Large intestine (tissue), 3 donors: ENCODE measurements around the gene JMJD4. TPM values are rescaled to one million over a fixed set of nuclear protein-coding genes. Genes with fewer than 3 reads are reported as not detected.

Source experiments
- DNase-seq, 2 donors: peaks; one replicate each; pipeline versions ENCODE4 v3.0.0 to v3.0.0-alpha.2; 2013
- H3K27ac ChIP-seq: one replicate; pipeline ENCODE4 v1.5.1; 2013; ENCODE audit warnings: low read length
- H3K27me3 ChIP-seq: 2 replicates; pipeline ENCODE4 v1.6.1; 2013; ENCODE audit warnings: low read length; ENCODE audit not compliant: control insufficient read depth, insufficient read depth
- H3K36me3 ChIP-seq: 2 replicates; pipeline ENCODE4 v1.6.1; 2013; ENCODE audit warnings: low read length; ENCODE audit not compliant: control insufficient read depth, insufficient read depth
- H3K4me1 ChIP-seq: one replicate; pipeline ENCODE4 v1.6.1; 2013; ENCODE audit warnings: low read length; ENCODE audit not compliant: control insufficient read depth, insufficient read depth
- H3K4me3 ChIP-seq: one replicate; pipeline ENCODE4 v1.5.1; 2013; ENCODE audit warnings: low read length
- H3K9me3 ChIP-seq: one replicate; pipeline ENCODE4 v1.6.1; 2013; ENCODE audit warnings: mild to moderate bottlenecking, low read depth, low read length, moderate library complexity; ENCODE audit not compliant: control insufficient read depth
- WGBS: methylation state at CpG from one replicate; pipeline ENCODE4 v1.1.5; 2013; ENCODE audit warnings: low lambda C conversion rate; ENCODE audit not compliant: insufficient coverage; 5-methylcytosine and 5-hydroxymethylcytosine counted together
- polyA plus RNA-seq: library from polyadenylated mRNA; unstranded; fragments of 120-200 nt; gene quantifications from one replicate; pipeline ENCODE4 v1.2.1, GENCODE V29; 2013

Gene JMJD4
- polyA plus RNA-seq, 1 donor: 13.4 TPM

DNA sequence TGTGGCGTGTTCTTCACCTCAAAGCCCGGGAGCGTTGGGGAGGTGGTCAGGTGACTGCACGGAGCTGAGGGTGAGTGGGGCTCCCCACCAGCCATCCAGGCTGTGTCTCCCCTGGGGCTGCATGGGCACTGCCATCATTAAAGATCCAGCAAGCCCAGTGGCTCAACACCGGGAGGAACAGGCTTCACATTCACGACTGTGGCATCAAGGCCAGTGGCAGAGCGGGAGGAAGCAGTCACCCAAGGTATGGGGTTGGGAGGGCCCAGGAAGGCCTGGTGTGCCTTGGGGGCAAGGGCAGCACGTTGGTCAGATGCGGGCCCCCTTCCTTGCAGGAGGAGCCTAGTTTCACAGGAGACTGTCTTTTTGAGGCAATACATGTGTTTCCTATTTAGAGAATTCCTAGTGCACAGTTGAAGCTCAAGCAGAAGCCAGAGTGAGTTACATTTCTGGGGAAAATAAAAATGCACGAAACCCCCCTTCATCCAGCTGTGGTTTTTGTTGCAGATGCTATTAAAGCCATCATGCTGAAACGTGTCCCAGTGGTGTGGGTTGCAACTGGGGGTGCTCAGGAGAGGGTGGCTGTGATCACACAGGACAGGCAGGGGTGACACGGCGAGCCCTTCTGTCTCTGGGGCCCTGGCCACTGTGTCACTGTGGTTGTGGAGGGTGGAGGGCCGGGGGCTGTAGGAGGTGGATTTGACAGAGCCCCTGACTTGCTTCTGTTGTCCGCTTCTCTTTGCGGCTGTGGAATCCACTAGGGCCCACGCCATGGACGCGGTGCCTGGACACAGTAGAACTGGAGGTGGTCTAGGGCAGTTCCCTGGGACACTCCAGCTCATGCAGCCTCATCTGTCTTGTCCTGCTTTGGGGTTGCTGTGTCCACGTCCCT is 34.2 kb upstream of the JMJD4 start:
- H3K9me3 ChIP-seq: no peaks in the 10 kb centered on the region
- WGBS: no CpG with 5 or more reads among the region's 20 CpGs
- H3K36me3 ChIP-seq: peaks cover 44% of the 10 kb centered on the region

DNA sequence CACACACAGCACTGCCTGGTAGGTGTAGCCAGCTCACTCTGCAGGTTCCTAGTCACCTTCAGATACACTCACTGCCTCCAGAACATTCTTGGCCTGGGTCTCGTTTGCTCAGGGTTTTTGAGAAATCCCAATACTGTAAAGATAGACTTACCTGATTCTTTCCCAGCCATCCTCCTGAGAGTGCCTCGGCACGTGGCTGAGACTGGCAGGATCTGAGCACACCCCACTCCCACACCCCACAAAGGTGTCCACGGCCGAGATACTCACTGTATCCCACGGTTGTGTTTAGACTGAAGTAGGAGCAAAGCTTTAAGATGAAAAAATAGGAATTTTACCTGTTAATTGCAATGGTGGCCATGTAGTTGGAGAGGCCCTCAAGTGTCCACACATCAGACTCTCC is 33.5 kb upstream of the JMJD4 start:
- no CpG with 5 or more reads among the region's 6 CpGs for WGBS
- H3K9me3 ChIP-seq: no peaks in the 10 kb centered on the region
- no peaks in the 10 kb centered on the region for H3K27me3 ChIP-seq
- H3K27ac ChIP-seq: peak overlapping the region; percentile 55
- DNase-seq: no peak
- no peak overlapping the region for H3K4me3 ChIP-seq
- peaks cover 26% of the 10 kb centered on the region for H3K4me1 ChIP-seq
- peaks cover 49% of the 10 kb centered on the region for H3K36me3 ChIP-seq

More for the DNA sequence above, 34.2 kb upstream of the JMJD4 start:
- DNase-seq: no peak
- Histone ChIP-seq H3K4me3 (no peak overlapping the region), H3K4me1 (peaks cover 26% of the 10 kb centered on the region), H3K27me3 (no peaks in the 10 kb centered on the region), H3K27ac (no peak overlapping the region)

DNA sequence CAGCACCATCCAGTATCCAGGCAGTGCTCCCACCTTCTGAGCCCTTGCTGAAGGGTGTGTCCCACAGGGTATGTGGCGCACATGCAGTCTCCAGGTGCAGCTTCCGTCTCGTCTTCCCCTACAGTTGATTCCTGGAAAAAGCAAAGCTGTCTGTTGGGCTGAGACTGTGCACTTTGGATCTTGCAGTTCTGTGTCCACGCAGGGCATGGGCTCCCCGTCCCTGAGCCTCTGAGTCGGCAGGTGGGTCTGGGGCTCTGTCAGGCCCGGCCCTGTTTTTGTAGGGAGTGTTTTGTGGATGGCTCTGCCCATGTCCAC is 33.0 kb upstream of the JMJD4 start:
- peaks cover 52% of the 10 kb centered on the region for H3K36me3 ChIP-seq

DNA sequence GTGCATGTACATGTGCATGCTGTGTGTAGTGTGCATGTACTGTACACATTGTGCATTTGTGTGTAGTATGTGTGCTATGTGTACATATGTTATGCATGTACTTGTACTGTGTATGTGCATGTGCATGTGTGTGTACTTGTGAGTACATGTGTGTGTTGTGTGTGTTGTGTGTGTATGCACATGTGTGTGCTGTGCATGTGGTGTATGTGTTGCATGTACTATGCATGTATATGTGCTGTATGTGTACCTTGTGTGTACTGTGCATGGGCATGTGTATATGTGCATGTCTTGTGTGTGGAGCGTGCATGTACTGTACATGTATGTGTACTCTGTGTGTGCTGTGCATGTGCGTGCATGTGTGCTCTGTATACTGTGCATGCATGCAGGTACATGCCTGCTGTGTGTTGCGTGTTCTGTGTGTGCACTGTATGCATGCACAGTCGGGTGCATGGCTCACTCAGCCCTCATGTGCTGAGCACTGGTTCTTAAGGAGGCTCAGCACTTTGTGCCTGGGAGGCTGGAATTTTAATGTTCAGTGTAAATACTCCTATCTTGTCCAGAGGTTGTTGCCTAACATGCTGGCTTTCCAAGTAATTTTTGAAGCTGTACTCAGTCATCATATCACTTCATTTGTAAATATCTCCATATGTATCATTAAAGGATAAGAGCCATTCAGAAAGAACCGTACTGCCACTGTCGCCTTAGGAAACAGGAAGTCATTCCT is 32.5 kb upstream of the JMJD4 start:
- Histone ChIP-seq H3K27ac (peak overlapping the region; percentile 55), H3K4me1 (peaks cover 30% of the 10 kb centered on the region), H3K36me3 (peaks cover 52% of the 10 kb centered on the region), H3K9me3 (no peaks in the 10 kb centered on the region), H3K4me3 (no peak overlapping the region), H3K27me3 (no peaks in the 10 kb centered on the region)
- WGBS: no CpG with 5 or more reads among the region's 6 CpGs
- DNase-seq: no peak

More for the DNA sequence above, 33.0 kb upstream of the JMJD4 start:
- no peaks in the 10 kb centered on the region for H3K27me3 ChIP-seq
- peak; percentile 71 to 85 for DNase-seq
- H3K4me1 ChIP-seq: peaks cover 26% of the 10 kb centered on the region
- H3K4me3 ChIP-seq: no peak overlapping the region
- peak overlapping the region; percentile 55 for H3K27ac ChIP-seq
- H3K9me3 ChIP-seq: no peaks in the 10 kb centered on the region
- no CpG with 5 or more reads among the region's 7 CpGs for WGBS

DNA sequence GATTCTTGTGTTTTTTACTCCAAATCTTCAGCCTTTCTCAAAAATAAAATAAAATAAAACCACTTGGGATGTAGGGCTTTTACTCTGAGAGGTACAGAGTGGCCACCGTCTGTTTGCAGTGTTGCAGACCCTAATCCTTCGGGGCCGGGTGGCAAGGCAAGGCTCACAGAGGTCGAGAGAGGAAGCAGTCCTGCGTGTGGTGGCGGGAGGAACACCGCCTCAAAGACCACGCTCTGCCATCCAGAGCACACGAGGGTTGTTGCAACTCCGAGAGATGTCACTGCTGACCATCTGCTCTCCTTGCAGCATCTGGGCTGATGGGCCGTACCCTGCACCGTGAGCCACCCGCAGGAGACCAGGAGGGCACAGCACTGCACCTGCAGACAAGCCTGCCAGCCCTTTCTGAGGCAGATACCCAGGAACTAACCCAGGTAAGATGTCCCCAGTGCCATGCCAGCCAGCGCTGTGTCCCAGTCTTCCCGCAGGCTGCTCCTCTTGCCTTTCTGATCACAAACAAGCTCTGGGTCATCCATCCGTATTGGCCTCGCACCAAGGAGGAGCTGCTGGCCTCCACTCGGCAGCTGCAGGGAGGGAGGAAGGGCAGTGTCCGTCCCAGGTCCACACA is 31.7 kb upstream of the JMJD4 start:
- Histone ChIP-seq H3K36me3 (peaks cover 55% of the 10 kb centered on the region), H3K27me3 (no peaks in the 10 kb centered on the region), H3K9me3 (no peaks in the 10 kb centered on the region), H3K4me3 (no peak overlapping the region), H3K4me1 (peaks cover 31% of the 10 kb centered on the region), H3K27ac (no peak overlapping the region)
- DNase-seq: no peak
- WGBS: no CpG with 5 or more reads among the region's 19 CpGs

DNA sequence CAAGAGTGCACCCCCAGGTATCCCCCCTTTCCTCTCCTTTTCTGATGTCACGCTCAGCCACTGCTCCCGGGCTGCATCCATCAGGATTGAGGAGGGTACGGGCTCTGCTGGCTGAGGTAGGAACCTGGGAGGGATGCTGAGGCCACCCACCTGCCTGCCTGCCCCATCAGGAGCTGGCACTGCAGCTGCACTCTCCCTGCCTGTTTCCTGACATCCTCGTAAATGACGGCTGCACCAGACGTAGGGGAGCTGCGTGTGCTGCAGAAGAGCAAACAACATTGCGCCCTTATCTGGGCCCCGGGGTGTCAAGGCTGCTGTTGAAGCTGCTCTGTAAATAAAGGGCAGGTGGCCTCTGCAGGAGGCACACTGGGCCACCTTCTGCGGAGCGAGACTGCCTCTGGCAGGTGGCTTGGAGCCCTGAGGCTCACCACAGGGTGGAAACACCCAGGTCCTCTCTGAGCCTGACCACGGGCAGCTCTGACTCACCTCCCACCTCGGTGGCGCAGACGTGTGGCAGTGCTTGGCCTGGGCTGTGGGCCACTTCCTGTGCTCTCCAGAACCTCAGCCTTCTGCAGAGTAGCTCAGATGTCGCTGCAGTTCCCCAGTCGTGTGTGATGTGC is 31.0 kb upstream of the JMJD4 start:
- Histone ChIP-seq H3K4me3 (no peak overlapping the region), H3K27ac (no peak overlapping the region), H3K4me1 (peaks cover 31% of the 10 kb centered on the region), H3K9me3 (no peaks in the 10 kb centered on the region), H3K36me3 (peaks cover 61% of the 10 kb centered on the region), H3K27me3 (no peaks in the 10 kb centered on the region)
- WGBS: 50% methylated on average over 1 of the region's 17 CpGs
- DNase-seq: peak in 1 of 2 donors; percentile 59

DNA sequence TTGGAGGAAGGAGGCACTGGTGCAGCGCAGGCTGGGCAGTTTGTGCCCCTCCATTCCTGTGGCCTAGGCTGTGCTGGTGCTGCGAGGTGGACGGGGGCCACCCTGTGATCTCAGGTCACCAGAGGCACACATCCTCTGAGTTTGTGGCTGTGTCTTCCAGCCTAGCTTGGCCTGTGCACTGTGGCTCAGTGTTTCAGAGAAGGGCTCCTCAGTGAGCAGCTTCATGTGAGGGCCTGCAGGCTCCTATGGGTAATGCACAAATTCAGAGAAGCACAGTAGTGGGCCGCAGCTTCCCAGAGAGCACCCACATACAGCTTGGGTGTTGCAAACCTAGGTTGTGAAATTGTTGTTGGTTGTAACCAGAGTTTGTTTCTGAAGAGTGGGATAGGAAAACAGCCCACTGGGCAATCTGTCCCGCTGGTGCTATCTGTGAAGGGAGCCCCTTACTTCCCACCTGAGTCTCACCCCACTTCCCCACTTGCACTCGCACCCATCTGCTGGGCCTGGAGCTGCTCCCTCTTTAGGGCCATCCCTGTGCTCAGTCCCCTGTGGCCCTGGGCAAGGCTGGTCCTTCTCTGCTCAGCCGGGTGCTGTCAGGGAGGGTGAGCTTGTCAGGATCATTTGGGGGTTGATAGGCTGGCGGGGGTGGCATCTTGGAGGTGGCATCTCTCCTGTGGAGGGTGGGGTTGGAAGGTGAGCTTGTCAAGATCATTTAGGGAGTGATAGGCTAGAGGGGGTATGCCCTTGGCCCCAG is 30.3 kb upstream of the JMJD4 start:
- WGBS: no CpG with 5 or more reads among the region's 8 CpGs
- no peak for DNase-seq
- peaks cover 31% of the 10 kb centered on the region for H3K4me1 ChIP-seq
- H3K9me3 ChIP-seq: no peaks in the 10 kb centered on the region
- H3K27me3 ChIP-seq: no peaks in the 10 kb centered on the region
- no peak overlapping the region for H3K27ac ChIP-seq
- peaks cover 59% of the 10 kb centered on the region for H3K36me3 ChIP-seq
- H3K4me3 ChIP-seq: no peak overlapping the region

DNA sequence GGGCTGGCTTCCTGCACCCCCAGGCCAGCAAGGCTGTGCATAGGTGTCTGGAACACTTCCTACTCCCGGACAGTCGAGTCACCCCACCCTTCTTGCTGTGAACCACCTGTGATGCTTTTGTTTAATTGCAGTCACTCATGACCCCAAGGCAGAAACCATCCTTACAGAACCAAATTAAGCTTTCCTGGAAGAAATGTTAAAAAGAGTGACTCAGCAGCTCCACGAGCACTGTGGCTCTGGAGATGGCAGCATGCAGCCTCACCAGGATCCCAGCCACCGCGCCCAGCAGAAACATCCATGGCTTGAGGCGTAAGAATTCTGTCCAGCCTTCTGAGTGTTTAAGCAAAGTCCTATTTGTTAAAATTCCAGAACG is 28.9 kb upstream of the JMJD4 start:
- no peaks in the 10 kb centered on the region for H3K9me3 ChIP-seq
- H3K4me1 ChIP-seq: peaks cover 30% of the 10 kb centered on the region
- no CpG with 5 or more reads among the region's 7 CpGs for WGBS
- no peaks in the 10 kb centered on the region for H3K27me3 ChIP-seq
- H3K36me3 ChIP-seq: peaks cover 66% of the 10 kb centered on the region
- H3K27ac ChIP-seq: no peak overlapping the region
- no peak for DNase-seq
- H3K4me3 ChIP-seq: no peak overlapping the region

DNA sequence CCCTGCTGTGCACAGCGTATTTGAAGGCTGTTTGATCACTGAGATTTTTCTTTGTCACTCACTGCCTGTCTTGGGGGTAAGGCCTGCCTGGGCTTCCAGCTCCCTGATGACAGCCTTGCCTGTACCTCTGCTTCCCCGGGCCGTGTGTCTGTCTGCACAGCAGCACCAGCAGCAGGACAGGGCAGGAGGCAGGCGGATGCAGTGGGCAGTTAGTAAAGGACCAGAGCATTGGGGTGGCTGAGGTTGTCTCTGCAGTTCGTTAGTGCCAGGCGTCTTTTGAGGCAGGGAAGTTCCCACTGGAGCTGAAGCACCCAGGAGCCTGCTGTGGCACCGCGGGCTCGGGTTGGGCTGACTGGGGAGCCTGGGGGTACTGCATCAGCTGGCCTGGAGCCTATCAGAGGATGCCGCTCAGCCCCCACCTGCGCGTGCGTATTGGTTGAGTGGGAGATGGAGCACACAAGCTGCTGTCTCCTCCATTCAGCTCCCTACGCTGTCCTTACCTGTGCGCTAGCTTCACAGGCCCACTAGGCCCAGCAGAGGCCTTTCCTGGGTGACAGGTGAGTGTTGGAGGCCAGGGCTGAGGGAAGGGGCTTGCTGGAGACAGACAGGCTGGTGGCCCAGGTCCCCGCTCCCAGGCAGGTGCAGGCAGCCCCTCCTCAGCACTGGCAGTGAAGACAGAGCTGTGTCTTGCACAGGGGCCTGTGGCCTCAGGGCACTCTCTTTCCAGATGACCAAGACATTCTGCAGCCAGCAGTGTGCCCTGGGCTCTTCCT is 28.3 kb upstream of the JMJD4 start:
- DNase-seq: no peak
- Histone ChIP-seq H3K9me3 (no peaks in the 10 kb centered on the region), H3K27me3 (no peaks in the 10 kb centered on the region), H3K4me1 (peaks cover 25% of the 10 kb centered on the region), H3K27ac (no peak overlapping the region), H3K36me3 (peaks cover 68% of the 10 kb centered on the region), H3K4me3 (no peak overlapping the region)
- WGBS: no CpG with 5 or more reads among the region's 16 CpGs
